Natural killer cell (primary cell): ENCODE measurements around the gene KRTAP4-1. TPM values are rescaled to one million over a fixed set of nuclear protein-coding genes. Genes with fewer than 3 reads are reported as not detected.
"Not testable (repeated sequence)": the region's sequence is repeated elsewhere in the genome, so short reads cannot be mapped to it uniquely, and the experiment has no call there.

ENCODE experiments used
- ATAC-seq, 3 donors: fragments of 150-1000 bp in 2 of 3; fragments of 200-7000 bp in 1 of 3; cut with Tn5 transposase; 1 replicate in 1 of 3; 2 replicates in 2 of 3; pipeline ENCODE4 v1.10.0; 2021; ENCODE audit warnings: mild to moderate bottlenecking in 2 of 3, moderate library complexity in 2 of 3
- DNase-seq, 2 donors: peaks; one replicate each; pipeline versions ENCODE4 v3.0.0 to v3.0.0-alpha.2; 2013 to 2021; ENCODE audit warnings: mixed read lengths in 1 of 2
- H3K27ac ChIP-seq: one replicate; pipeline ENCODE4 v1.5.1; 2013; ENCODE audit warnings: mild to moderate bottlenecking, low read length
- H3K27me3 ChIP-seq: one replicate; pipeline ENCODE4 v1.6.1; 2013; ENCODE audit warnings: low read length; ENCODE audit not compliant: control insufficient read depth, insufficient read depth
- H3K36me3 ChIP-seq: one replicate; pipeline ENCODE4 v1.6.1; 2013; ENCODE audit warnings: low read length; ENCODE audit not compliant: control insufficient read depth, insufficient read depth
- H3K4me1 ChIP-seq: one replicate; pipeline ENCODE4 v1.6.1; 2013; ENCODE audit warnings: low read length; ENCODE audit not compliant: control insufficient read depth, insufficient read depth
- H3K4me3 ChIP-seq: one replicate; pipeline ENCODE4 v1.5.1; 2013; ENCODE audit warnings: low read length
- H3K9me3 ChIP-seq: one replicate; pipeline ENCODE4 v1.6.1; 2013; ENCODE audit warnings: low read length; ENCODE audit not compliant: control insufficient read depth, insufficient read depth
- H3K27ac Mint-ChIP-seq, 2 donors: one replicate each; pipeline ENCODE4 v1.8.0; 2022; ENCODE audit warnings: mild to moderate bottlenecking in 2 of 2, mixed read lengths in 2 of 2, moderate library complexity in 1 of 2
- H3K27me3 Mint-ChIP-seq, 2 donors: one replicate each; pipeline ENCODE4 v1.8.0; 2022; ENCODE audit warnings: low read depth in 2 of 2, mixed read lengths in 2 of 2
- H3K36me3 Mint-ChIP-seq: one replicate; pipeline ENCODE4 v1.8.0; 2022; ENCODE audit warnings: mixed read lengths
- H3K4me1 Mint-ChIP-seq, 2 donors: one replicate each; pipeline ENCODE4 v1.8.0; 2022; ENCODE audit warnings: mixed read lengths in 2 of 2
- H3K4me3 Mint-ChIP-seq: one replicate; pipeline ENCODE4 v1.8.0; 2022; ENCODE audit warnings: mild to moderate bottlenecking, moderate library complexity, mixed read lengths
- H3K9me3 Mint-ChIP-seq, 2 donors: one replicate each; pipeline ENCODE4 v1.8.0; 2022; ENCODE audit warnings: mixed read lengths in 2 of 2
- WGBS: methylation state at CpG from one replicate; pipeline ENCODE4 v1.1.7; 2013; ENCODE audit warnings: missing lambda C conversion rate; ENCODE audit not compliant: insufficient coverage; 5-methylcytosine and 5-hydroxymethylcytosine counted together
- intact Hi-C: fragments of 100-400 bp; cut with micrococcal nuclease; formaldehyde crosslinking; loops from one replicate; pipeline ENCODE4 v1.14.2; 2022
- total RNA-seq, 4 donors: library from RNA; stranded (reverse); fragments of 120-200 nt in 1 of 4; gene quantifications; one replicate each; pipeline versions ENCODE4 v1.2.3 to v1.2.4, GENCODE V29; 2013 to 2022
- TF ChIP-seq, protein P1 (sequence below): fragments of 200-600 bp; IDR thresholded peaks from one replicate; pipeline ENCODE4 v1.8.0; 2022; ENCODE audit warnings: antibody characterized with exemption

Gene KRTAP4-1
- total RNA-seq, 3 donors from 2014 or later (not counting 1 experiment from before 2014, with no cell fraction given): not detected

DNA sequence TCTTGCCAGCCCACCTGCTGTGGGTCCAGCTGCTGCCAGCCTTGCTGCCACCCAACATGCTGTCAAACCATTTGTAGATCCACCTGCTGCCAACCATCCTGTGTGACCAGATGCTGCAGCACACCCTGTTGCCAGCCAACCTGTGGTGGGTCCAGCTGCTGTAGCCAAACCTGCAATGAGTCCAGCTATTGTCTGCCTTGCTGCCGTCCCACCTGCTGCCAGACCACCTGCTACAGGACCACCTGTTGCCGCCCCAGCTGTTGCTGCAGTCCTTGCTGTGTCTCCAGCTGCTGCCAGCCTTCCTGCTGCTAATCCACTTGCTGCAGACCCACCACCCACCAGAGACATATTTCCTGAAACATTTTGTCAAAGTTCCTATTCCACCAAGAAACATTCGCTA, 5.6 kb upstream of the KRTAP4-1 start:
- DNase-seq (no peak), ATAC-seq (no peak)
- Mint-ChIP-seq H3K27ac (no peak overlapping the region), H3K4me3 (no peak overlapping the region), H3K27me3 (peaks cover 24 to 52% of the 10 kb centered on the region in 2 donors), H3K4me1 (no peaks in the 10 kb centered on the region), H3K36me3 (no peaks in the 10 kb centered on the region), H3K9me3 (no peaks in the 10 kb centered on the region)
- H3K4me1 ChIP-seq: no peaks in the 10 kb centered on the region
- H3K27me3 ChIP-seq: no peaks in the 10 kb centered on the region
- TF ChIP-seq, protein P1, sequence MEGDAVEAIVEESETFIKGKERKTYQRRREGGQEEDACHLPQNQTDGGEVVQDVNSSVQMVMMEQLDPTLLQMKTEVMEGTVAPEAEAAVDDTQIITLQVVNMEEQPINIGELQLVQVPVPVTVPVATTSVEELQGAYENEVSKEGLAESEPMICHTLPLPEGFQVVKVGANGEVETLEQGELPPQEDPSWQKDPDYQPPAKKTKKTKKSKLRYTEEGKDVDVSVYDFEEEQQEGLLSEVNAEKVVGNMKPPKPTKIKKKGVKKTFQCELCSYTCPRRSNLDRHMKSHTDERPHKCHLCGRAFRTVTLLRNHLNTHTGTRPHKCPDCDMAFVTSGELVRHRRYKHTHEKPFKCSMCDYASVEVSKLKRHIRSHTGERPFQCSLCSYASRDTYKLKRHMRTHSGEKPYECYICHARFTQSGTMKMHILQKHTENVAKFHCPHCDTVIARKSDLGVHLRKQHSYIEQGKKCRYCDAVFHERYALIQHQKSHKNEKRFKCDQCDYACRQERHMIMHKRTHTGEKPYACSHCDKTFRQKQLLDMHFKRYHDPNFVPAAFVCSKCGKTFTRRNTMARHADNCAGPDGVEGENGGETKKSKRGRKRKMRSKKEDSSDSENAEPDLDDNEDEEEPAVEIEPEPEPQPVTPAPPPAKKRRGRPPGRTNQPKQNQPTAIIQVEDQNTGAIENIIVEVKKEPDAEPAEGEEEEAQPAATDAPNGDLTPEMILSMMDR: no peak
- no peak overlapping the region for H3K27ac ChIP-seq
- intact Hi-C loops: no loop called here
- no peaks in the 10 kb centered on the region for H3K36me3 ChIP-seq
- H3K9me3 ChIP-seq: no peaks in the 10 kb centered on the region
- no peak overlapping the region for H3K4me3 ChIP-seq
- 87% methylated on average over 3 of the region's 3 CpGs for WGBS

DNA sequence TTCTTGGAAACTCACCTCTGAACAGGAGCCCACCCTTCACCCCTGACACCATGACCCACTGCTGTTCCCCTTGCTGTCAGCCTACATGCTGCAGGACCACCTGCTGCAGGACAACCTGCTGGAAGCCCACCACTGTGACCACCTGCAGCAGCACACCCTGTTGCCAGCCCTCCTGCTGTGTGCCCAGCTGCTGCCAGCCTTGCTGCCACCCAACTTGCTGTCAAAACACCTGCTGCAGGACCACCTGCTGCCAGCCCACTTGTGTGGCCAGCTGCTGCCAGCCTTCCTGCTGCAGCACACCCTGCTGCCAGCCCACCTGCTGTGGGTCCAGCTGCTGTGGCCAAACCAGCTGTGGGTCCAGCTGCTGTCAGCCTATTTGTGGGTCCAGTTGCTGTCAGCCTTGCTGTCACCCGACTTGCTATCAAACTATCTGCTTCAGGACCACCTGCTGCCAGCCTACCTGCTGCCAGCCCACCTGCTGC, 5.2 kb upstream of the KRTAP4-1 start, which contains the start of gene KRTAP9-1:
Gene KRTAP9-1 (plus strand): TSS at position 51 of the 482 bp plus-strand sequence. CDS start 0 bp downstream, at position 51.
- H3K9me3 ChIP-seq, H3K27ac Mint-ChIP-seq, H3K36me3 ChIP-seq, ATAC-seq, H3K4me3 ChIP-seq, DNase-seq, H3K4me3 Mint-ChIP-seq, H3K9me3 Mint-ChIP-seq, H3K27me3 ChIP-seq, H3K4me1 ChIP-seq, H3K4me1 Mint-ChIP-seq, H3K27ac ChIP-seq, intact Hi-C loops, H3K36me3 Mint-ChIP-seq: not testable (repeated sequence)
- WGBS: 70% methylated on average over 1 of the region's 1 CpG
- peaks cover 24 to 56% of the 10 kb centered on the region in 2 donors for H3K27me3 Mint-ChIP-seq

DNA sequence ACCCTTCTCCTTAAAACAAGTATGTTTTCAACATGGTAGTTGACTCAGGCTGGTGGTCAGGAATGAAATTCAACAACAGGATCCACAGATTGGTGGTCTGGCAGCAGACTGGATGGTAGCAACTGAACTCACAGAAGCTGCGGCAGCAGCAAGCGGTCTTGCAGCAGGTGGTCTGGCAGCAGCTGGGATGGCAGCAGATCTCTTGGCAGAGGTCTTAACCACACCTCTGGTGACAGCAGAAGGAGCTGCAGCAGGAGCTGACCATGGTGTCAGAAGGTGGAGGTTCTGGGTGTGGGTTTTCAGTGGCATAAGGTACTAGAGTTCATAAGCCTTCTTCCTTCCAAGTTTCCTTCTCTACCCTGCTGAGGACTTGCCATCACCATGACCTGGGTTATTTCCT, 2.2 kb upstream of the KRTAP4-1 start:
- H3K4me3 Mint-ChIP-seq: no peak overlapping the region
- no peak for ATAC-seq
- DNase-seq: no peak
- Histone ChIP-seq H3K9me3 (no peaks in the 10 kb centered on the region), H3K27ac (no peak overlapping the region), H3K4me3 (no peak overlapping the region), H3K36me3 (no peaks in the 10 kb centered on the region), H3K27me3 (no peaks in the 10 kb centered on the region), H3K4me1 (no peaks in the 10 kb centered on the region)
- H3K9me3 Mint-ChIP-seq: no peaks in the 10 kb centered on the region
- intact Hi-C loops: no loop called here
- no peaks in the 10 kb centered on the region for H3K4me1 Mint-ChIP-seq
- no peak overlapping the region for H3K27ac Mint-ChIP-seq
- no peaks in the 10 kb centered on the region for H3K36me3 Mint-ChIP-seq
- H3K27me3 Mint-ChIP-seq: peaks cover 26 to 53% of the 10 kb centered on the region in 2 donors
- WGBS: 87% methylated on average over 2 of the region's 2 CpGs
- TF ChIP-seq, protein P1: no peak

DNA sequence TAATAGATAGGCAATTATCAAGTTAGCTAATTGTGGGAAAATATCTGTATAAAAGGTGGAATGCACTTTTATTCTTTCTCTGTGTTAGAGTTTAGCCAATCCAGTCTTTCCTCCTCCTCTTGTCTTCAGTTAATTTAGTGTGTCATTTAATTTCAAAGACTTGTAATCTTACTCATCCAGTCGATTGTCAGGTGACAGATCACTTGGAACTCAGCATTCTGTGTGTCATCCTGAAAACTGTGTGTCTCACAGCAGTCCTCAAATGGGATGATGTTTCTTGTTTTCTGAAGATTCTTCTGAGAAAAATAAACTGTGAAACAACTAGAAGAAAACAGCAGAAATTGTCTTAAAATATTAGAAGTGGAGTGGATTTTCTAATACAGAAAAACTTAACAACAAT, 290 bp upstream of the KRTAP4-1 start:
- no peak overlapping the region for H3K4me3 Mint-ChIP-seq
- TF ChIP-seq, protein P1: no peak
- Histone ChIP-seq H3K4me3 (no peak overlapping the region), H3K27me3 (no peaks in the 10 kb centered on the region), H3K27ac (no peak overlapping the region), H3K9me3 (no peaks in the 10 kb centered on the region), H3K4me1 (no peaks in the 10 kb centered on the region), H3K36me3 (no peaks in the 10 kb centered on the region)
- DNase-seq (no peak), ATAC-seq (no peak)
- intact Hi-C loops: no loop called here
- no peak overlapping the region for H3K27ac Mint-ChIP-seq
- peaks cover 18 to 42% of the 10 kb centered on the region in 2 donors for H3K27me3 Mint-ChIP-seq
- H3K9me3 Mint-ChIP-seq: no peaks in the 10 kb centered on the region
- H3K4me1 Mint-ChIP-seq: no peaks in the 10 kb centered on the region
- H3K36me3 Mint-ChIP-seq: no peaks in the 10 kb centered on the region
- WGBS: 56% methylated on average over 1 of the region's 1 CpG
